Mammary epithelial cell (primary cell): ENCODE data around the gene PPP1R9B.

Source experiments
- EZH2 ChIP-seq: IDR thresholded peaks from 2 replicates; pipeline ENCODE4 v1.6.1; 2012; ENCODE audit warnings: low read length, inconsistent platforms, borderline replicate concordance
- TF ChIP-seq, protein P1 (sequence below), 2 donors: IDR thresholded peaks in 1 of 2; conservative IDR thresholded peaks in 1 of 2; 2 replicates each; pipeline ENCODE4 v1.5.1; 2011 to 2012; ENCODE audit warnings: inconsistent platforms in 2 of 2, low read length in 2 of 2, mild to moderate bottlenecking in 2 of 2, control low read depth in 1 of 2, low read depth in 1 of 2; ENCODE audit not compliant: insufficient read depth in 1 of 2; ENCODE audit errors: extremely low read depth in 1 of 2

- TF ChIP-seq, protein P1, sequence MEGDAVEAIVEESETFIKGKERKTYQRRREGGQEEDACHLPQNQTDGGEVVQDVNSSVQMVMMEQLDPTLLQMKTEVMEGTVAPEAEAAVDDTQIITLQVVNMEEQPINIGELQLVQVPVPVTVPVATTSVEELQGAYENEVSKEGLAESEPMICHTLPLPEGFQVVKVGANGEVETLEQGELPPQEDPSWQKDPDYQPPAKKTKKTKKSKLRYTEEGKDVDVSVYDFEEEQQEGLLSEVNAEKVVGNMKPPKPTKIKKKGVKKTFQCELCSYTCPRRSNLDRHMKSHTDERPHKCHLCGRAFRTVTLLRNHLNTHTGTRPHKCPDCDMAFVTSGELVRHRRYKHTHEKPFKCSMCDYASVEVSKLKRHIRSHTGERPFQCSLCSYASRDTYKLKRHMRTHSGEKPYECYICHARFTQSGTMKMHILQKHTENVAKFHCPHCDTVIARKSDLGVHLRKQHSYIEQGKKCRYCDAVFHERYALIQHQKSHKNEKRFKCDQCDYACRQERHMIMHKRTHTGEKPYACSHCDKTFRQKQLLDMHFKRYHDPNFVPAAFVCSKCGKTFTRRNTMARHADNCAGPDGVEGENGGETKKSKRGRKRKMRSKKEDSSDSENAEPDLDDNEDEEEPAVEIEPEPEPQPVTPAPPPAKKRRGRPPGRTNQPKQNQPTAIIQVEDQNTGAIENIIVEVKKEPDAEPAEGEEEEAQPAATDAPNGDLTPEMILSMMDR (conservative IDR thresholded peaks at IDR 0.05 in 1 of 2, IDR thresholded peaks at IDR 0.05 in 1 of 2; ENCODE audit: extremely low read depth in 1 of 2, insufficient read depth in 1 of 2, low read depth in 1 of 2, low read length in 2 of 2) = no peak
- TF ChIP-seq EZH2 = no peak
Observed at GRCh38 chr17:50141026-50141744, 9.3 kb downstream of the PPP1R9B start.
